WERI-Rb-1 (cell line): Measurements from ENCODE around the gene TNFAIP2.

ENCODE experiments used
- DNase-seq: peaks from one replicate; pipeline ENCODE4 v3.0.0-alpha.2; 2020
- H3K27ac ChIP-seq: fragments of 250-450 bp; sonication (Bioruptor Pico); 2 replicates; pipeline ENCODE4 v1.5.1; 2020; ENCODE audit warnings: mild to moderate bottlenecking, moderate library complexity
- H3K27me3 ChIP-seq: fragments of 250-450 bp; sonication (Bioruptor Pico); 2 replicates; pipeline ENCODE4 v1.5.1; 2021; ENCODE audit warnings: mild to moderate bottlenecking, low read depth, moderate library complexity; ENCODE audit not compliant: insufficient read depth, severe bottlenecking
- H3K36me3 ChIP-seq: fragments of 250-450 bp; sonication (Bioruptor Pico); 2 replicates; pipeline ENCODE4 v1.5.1; 2020; ENCODE audit warnings: mild to moderate bottlenecking, moderate library complexity
- H3K4me3 ChIP-seq: 2 replicates; pipeline ENCODE4 v1.5.1; 2011; ENCODE audit warnings: low read depth, mild to moderate bottlenecking, control low read depth, low read length
- H3K9me3 ChIP-seq: fragments of 250-450 bp; sonication (Bioruptor Pico); 2 replicates; pipeline ENCODE4 v1.5.1; 2021; ENCODE audit warnings: mild to moderate bottlenecking, moderate library complexity; ENCODE audit not compliant: severe bottlenecking
- TF ChIP-seq, protein P1 (sequence below): IDR thresholded peaks from 2 replicates; pipeline ENCODE4 v1.5.1; 2011; ENCODE audit warnings: low read depth, mild to moderate bottlenecking, control low read depth, inconsistent platforms, low read length

The TNFAIP2 gene

DNA sequence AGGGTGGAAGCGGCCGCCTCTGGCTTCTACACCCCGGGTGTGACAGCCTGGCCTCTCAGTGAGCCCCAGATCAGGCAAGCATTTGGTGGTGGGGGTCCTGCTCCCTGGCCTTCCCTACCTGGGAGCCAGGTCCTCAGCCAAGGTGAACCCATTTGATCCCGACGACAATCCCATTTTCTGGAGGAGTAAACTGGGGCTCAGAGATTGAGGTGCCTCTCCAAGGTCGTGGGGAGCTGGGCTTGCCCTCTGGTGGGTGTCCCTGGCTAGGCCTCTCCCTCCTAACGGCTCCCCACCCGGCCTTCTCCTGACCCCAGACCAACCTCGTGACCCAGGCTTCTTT, 31.4 kb upstream of the TNFAIP2 start:
- Histone ChIP-seq H3K36me3 (no peaks in the 10 kb centered on the region), H3K27me3 (no peaks in the 10 kb centered on the region), H3K4me3 (peak overlapping the region; percentile 54), H3K27ac (peak overlapping the region; percentile 59), H3K9me3 (no peaks in the 10 kb centered on the region)
- DNase-seq = no peak
- TF ChIP-seq, protein P1, sequence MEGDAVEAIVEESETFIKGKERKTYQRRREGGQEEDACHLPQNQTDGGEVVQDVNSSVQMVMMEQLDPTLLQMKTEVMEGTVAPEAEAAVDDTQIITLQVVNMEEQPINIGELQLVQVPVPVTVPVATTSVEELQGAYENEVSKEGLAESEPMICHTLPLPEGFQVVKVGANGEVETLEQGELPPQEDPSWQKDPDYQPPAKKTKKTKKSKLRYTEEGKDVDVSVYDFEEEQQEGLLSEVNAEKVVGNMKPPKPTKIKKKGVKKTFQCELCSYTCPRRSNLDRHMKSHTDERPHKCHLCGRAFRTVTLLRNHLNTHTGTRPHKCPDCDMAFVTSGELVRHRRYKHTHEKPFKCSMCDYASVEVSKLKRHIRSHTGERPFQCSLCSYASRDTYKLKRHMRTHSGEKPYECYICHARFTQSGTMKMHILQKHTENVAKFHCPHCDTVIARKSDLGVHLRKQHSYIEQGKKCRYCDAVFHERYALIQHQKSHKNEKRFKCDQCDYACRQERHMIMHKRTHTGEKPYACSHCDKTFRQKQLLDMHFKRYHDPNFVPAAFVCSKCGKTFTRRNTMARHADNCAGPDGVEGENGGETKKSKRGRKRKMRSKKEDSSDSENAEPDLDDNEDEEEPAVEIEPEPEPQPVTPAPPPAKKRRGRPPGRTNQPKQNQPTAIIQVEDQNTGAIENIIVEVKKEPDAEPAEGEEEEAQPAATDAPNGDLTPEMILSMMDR = no peak

DNA sequence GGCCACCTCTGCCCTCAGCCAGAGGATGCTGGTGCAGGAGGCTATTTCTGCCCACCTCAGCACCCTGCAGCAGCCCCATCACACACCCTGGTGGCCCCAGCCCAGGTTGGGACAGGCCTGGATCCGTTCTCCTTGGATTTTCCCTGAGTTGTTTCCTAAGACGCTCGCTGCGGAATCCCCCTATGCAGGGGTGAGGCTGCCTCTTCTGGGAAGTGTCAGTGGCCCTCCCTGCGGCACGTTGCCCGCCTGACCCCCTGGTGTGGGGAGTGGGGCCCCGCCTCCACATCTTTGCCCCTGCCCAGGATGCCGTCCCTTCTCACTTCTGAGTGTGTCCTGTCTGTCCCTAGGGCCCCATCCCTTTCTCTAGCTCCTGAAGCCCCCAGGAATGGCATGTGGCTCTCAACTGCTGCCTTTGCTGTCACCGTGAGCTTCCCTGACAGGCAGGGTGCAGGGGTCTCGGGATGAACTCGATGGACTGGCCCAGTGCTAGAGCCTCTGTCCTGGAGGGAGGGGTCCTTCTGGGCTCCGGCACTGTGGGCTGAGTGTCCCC, 29.3 kb upstream of the TNFAIP2 start:
- no peak for DNase-seq
- TF ChIP-seq, protein P1 = no peak
- no peaks in the 10 kb centered on the region for H3K27me3 ChIP-seq

DNA sequence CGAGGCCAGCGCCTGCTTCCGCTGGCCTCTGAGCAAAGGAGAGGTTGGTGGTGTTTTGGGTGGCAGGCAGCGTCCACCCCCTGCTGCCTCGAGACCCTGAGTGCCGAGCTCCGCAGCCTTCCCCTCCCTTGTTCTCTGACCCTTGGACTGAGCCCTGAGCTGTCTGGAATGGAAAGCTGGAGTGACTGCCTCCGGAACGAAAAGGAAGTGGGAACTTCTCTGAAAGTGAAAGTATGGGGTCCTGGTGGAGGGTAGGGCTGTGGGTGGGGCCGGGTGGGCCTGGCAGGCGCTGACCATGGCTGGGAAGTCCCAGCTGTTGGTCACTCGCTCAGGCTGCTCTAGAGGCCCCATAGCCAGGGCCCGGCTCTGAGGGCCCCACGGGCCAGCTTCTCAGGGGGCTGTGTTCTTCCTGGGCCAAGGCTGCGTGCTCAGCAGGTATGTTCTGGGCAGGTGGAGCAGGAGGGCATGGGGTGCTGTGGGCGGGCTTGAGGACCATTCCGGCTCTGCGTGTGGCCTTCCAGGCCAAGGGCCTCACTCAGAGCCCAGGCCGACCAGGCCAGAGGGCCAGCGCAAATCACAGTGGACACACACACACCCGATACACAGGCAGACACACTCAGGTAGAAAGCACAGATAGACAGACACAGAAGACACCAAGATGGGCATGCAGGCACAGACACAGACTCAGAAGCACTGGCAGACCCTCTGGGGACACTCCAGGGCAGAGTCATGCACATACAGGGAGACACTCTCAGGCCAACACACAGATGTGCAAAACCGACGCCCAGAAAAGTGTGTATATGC, 28.7 kb upstream of the TNFAIP2 start, which contains the start of gene EXOC3L4:
TSS of gene EXOC3L4 (plus strand) at position 320 of the 804 bp plus-strand sequence. CDS start 5,495 bp downstream, outside the sequence.
- H3K27ac ChIP-seq = no peak within 1 kb of the TSS
- H3K4me3 ChIP-seq = no peak within 1 kb of the TSS
- H3K9me3 ChIP-seq = no peaks in the 10 kb centered on the region
- H3K36me3 ChIP-seq = no peaks in the 10 kb centered on the region
- TF ChIP-seq, protein P1 = no peak
- DNase-seq = no peak
- no peaks in the 10 kb centered on the region for H3K27me3 ChIP-seq

More for the DNA sequence above, 29.3 kb upstream of the TNFAIP2 start:
- Histone ChIP-seq H3K27ac (no peak overlapping the region), H3K9me3 (no peaks in the 10 kb centered on the region), H3K36me3 (no peaks in the 10 kb centered on the region), H3K4me3 (no peak overlapping the region)

DNA sequence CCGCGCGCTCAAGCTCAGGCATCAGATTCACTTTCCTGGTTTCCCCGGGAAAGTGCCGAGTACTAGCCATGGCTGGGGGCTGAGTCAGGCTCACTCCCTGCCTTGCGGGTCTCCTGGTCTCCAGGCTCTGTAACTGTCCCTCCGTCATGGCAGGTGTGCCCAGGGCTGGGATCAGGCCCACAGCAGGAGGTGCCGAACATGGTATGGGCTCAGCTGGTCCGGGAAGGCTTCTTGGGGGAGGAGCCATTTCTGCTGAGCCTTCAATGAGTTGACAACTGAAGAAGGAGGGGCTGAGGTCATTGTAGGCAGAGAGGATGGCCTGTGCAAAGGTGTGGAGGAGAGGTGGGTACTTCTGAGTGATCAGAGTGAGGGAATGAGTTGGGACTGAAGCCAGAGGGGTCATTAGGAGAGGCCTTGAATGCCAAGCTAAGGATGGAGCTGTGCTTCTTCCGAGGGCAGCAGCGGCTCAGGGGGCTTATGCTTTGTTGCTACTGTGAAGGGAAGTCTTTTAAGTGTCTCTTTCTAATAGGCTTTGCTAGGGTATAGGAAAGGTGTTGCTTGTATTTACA, 28.0 kb upstream of the TNFAIP2 start:
- Histone ChIP-seq H3K9me3 (no peaks in the 10 kb centered on the region), H3K27me3 (no peaks in the 10 kb centered on the region), H3K27ac (no peak overlapping the region), H3K4me3 (no peak overlapping the region), H3K36me3 (no peaks in the 10 kb centered on the region)
- DNase-seq = no peak
- TF ChIP-seq, protein P1 = no peak

DNA sequence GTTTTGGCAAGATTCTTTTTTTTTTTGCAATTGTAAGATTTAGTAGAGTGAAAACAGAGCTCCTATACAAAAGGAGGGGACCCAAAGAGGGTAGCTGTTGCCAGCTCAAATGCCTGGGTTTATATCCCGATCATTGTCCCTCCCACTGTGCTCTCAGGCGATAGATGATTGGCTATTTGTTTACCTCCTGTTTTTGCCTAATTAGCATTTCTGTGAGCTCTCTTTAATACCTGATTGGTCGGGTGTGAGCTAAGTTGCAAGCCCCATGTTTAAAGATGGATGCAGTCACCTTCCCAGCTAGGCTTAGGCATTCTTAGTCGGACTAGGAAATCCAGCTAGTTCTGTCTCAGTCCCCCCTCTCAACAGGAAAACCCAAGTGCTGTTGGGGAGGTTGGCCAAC, 26.9 kb upstream of the TNFAIP2 start:
- no peaks in the 10 kb centered on the region for H3K27me3 ChIP-seq
- H3K27ac ChIP-seq = no peak overlapping the region
- TF ChIP-seq, protein P1 = no peak
- H3K36me3 ChIP-seq = no peaks in the 10 kb centered on the region
- no peak for DNase-seq
- no peak overlapping the region for H3K4me3 ChIP-seq
- H3K9me3 ChIP-seq = no peaks in the 10 kb centered on the region
